Smooth muscle cell of bladder (primary cell): ENCODE results near the gene FRZB. TPM values are rescaled to one million over a fixed set of nuclear protein-coding genes. Genes with fewer than 3 reads are reported as not detected.

Experiments used
- total RNA-seq: library from RNA; depleted of rRNA; stranded (reverse); fragments of >200 nt; gene quantifications from 2 replicates; pipeline ENCODE4 v1.2.3, GENCODE V29; 2014

The FRZB gene, protein sequence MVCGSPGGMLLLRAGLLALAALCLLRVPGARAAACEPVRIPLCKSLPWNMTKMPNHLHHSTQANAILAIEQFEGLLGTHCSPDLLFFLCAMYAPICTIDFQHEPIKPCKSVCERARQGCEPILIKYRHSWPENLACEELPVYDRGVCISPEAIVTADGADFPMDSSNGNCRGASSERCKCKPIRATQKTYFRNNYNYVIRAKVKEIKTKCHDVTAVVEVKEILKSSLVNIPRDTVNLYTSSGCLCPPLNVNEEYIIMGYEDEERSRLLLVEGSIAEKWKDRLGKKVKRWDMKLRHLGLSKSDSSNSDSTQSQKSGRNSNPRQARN
- 0.09 TPM in 1 of 2 replicates, not detected in the other for total RNA-seq

DNA sequence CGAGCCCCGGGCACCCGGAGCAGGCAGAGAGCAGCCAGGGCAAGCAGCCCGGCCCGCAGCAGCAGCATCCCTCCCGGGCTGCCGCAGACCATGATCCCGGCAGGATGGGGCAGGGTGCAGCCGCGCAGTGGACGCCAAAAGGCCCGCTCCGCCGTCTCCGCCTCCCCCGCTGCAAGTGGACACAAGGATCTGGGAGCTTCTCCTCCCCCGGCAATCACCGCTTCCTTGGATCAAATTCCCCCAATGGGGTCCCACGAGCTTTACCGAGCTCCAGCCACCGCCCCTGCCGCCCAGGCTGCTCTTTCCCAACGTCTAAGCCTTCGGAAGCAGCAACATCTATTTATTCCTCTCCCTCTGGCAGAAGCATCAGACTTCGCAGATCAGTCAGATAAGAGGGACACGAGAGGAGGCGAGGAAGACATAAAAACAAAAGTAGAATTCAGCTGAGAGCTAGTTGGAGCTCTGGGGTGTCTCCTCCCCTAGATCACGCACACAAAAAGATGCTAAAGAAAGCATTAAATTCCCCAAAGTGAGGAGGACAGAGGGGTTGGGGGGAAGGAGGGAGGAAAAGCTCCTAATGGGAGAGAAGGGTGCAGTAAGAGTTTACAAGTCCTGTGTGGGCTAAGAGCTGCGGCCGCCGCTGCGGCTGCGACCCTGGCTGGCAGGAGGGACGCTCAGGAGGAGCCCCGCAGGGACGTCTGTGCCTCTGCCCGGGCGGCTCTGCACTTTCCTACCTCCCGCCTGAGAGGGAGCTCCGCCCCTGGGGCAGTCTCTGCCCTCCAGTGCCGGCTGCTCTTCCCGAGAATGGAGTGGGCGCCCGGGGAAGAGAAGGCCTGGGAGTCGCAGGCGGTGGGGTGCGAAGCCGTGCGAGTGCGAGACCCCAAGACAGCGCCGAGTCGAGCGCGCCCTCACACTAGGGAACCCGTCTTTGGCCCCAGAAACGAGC, at the start of gene FRZB:
FRZB (minus strand) TSS at position 177 of the 946 bp plus-strand sequence; CDS start at position 92, 85 bp downstream.

Other genes with a start within 250 kb of the FRZB start
- 120 and 170 TPM in 2 replicates for gene DNAJC10, start 150.4 kb downstream of the FRZB start, total RNA-seq
- gene NCKAP1, start 171.8 kb upstream of the FRZB start, total RNA-seq, result 93.6 and 129 TPM in 2 replicates
- gene DUSP19, start 212.1 kb upstream of the FRZB start, total RNA-seq, result 3.4 and 3.8 TPM in 2 replicates